ENCODE results near the gene GSTO1. TPM values are rescaled to one million over a fixed set of nuclear protein-coding genes. Genes with fewer than 3 reads are reported as not detected.

GSTO1 gene
- total RNA-seq (36.4 and 37.7 TPM in 2 replicates), polyA plus RNA-seq (29.1 and 30.1 TPM in 2 replicates), polyA minus RNA-seq (7.5 and 13.3 TPM in 2 replicates)
- total RNA-seq (2013): 57.6 TPM

DNA sequence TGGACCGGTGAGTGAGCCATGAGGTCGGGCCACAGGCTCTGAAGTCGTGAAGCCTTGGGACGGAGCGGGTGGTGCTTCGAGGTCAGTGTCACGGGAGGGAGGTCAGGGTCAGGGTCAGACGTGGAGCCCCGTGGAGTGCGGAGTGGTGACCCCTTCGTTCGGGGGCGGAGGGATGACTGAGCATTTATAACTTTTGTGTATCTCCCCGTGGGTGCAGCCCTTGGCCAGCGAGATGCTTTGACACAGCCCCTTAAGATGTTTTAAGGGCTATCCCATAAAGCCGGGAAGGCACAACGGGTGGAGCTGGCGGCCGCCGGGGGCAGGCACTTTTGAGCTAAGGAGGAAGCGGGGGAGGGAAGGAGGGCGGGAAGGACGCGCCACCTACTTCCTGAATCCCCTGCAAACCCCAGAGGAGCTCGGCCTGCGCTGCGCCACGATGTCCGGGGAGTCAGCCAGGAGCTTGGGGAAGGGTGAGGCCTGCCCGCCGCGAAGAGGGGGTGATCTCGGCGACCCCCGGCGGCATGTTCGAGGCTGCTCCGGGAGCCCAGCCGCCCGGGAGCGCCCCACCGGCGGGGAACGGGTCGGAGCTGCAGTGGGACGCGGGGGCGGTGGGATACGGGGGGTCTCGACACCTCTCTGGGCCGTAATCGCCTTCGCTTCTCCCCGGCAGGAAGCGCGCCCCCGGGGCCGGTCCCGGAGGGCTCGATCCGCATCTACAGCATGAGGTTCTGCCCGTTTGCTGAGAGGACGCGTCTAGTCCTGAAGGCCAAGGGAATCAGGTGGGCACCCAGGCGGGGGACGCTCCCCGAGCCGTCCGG, at the start of gene GSTO1:
GSTO1 (plus strand) TSS at position 400 of the 818 bp plus-strand sequence; CDS start at position 437, 37 bp downstream.
- H3K27ac Mint-ChIP-seq: peak within 1 kb of the TSS; percentile 97
- H3K79me2 ChIP-seq (ENCODE audit: control insufficient read depth, insufficient read depth, low read length): peaks cover 33% of the 10 kb centered on the region
- H3K9ac ChIP-seq (ENCODE audit: low read length): peak within 1 kb of the TSS; percentile 85
- DNase-seq: peak; percentile 68
- H2AFZ ChIP-seq (ENCODE audit: insufficient read depth, low read depth, low read length, poor library complexity, severe bottlenecking): peak within 1 kb of the TSS; percentile 92
- intact Hi-C loops (cut with micrococcal nuclease): loop anchor here (1.0 kb wide), 2 partner anchors 14 to 22 kb away; partner anchors contain the start of gene CFAP43
- CTCF ChIA-PET: interaction anchor here (1.0 to 5.0 kb wide), 7 partner anchors 15 to 542 kb away, joined by 3 to 39 read pairs (median 4); partner anchors contain the start of genes CFAP58, GSTO2 and SFR1
- no peaks in the 10 kb centered on the region for H3K9me3 ChIP-seq (ENCODE audit: control extremely low read depth in 1 of 3, control insufficient read depth in 2 of 3, insufficient read depth in 1 of 3, low read length in 2 of 3)
- peaks cover 13% of the 10 kb centered on the region for H3K27me3 Mint-ChIP-seq
- H3K27ac ChIP-seq (ENCODE audit: low read length in 2 of 2): peak within 1 kb of the TSS; percentile 65 to 82
- ATAC-seq (ENCODE audit: low read depth): peak; percentile 87
- H3K4me3 Mint-ChIP-seq: peak within 1 kb of the TSS; percentile 99
- H3K9me3 Mint-ChIP-seq (ENCODE audit: insufficient read depth): no peaks in the 10 kb centered on the region
- peak within 1 kb of the TSS; percentile 78 for H3K4me2 ChIP-seq (replicated peaks; ENCODE audit: low read depth, low read length, poor library complexity, severe bottlenecking)
- H3K4me3 ChIP-seq (ENCODE audit: control extremely low read depth in 1 of 5, extremely low read depth in 1 of 5, insufficient read depth in 1 of 5, low read depth in 2 of 5, low read length in 4 of 5): peak within 1 kb of the TSS; percentile 87 to 95 (median 92)
- peaks cover 48% of the 10 kb centered on the region for H3K4me1 Mint-ChIP-seq
- H3K36me3 ChIP-seq (replicated peaks in 1 of 2; ENCODE audit: control extremely low read depth in 1 of 2, control insufficient read depth in 1 of 2, extremely low read depth in 1 of 2, insufficient read depth in 2 of 2, low read length in 1 of 2): peaks cover 0 to 21% of the 10 kb centered on the region in 2 experiments
- TF ChIP-seq, protein P1, sequence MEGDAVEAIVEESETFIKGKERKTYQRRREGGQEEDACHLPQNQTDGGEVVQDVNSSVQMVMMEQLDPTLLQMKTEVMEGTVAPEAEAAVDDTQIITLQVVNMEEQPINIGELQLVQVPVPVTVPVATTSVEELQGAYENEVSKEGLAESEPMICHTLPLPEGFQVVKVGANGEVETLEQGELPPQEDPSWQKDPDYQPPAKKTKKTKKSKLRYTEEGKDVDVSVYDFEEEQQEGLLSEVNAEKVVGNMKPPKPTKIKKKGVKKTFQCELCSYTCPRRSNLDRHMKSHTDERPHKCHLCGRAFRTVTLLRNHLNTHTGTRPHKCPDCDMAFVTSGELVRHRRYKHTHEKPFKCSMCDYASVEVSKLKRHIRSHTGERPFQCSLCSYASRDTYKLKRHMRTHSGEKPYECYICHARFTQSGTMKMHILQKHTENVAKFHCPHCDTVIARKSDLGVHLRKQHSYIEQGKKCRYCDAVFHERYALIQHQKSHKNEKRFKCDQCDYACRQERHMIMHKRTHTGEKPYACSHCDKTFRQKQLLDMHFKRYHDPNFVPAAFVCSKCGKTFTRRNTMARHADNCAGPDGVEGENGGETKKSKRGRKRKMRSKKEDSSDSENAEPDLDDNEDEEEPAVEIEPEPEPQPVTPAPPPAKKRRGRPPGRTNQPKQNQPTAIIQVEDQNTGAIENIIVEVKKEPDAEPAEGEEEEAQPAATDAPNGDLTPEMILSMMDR (IDR thresholded peaks at IDR 0.05): no peak
- TF ChIP-seq EZH2 (IDR thresholded peaks at IDR 0.05; ENCODE audit: borderline replicate concordance, insufficient read depth, low read depth, low read length, poor library complexity, severe bottlenecking): no peak
- peaks cover 0 to 4% (median 0%) of the 10 kb centered on the region in 4 experiments for H3K27me3 ChIP-seq (replicated peaks in 1 of 4; ENCODE audit: control extremely low read depth in 1 of 4, control insufficient read depth in 3 of 4, insufficient read depth in 4 of 4, low read length in 3 of 4)
- H4K20me1 ChIP-seq (ENCODE audit: control insufficient read depth, insufficient read depth, low read length, poor library complexity, severe bottlenecking): peaks cover 3% of the 10 kb centered on the region
- H3K4me1 ChIP-seq (ENCODE audit: control insufficient read depth in 2 of 2, insufficient read depth in 2 of 2, low read length in 2 of 2): peaks cover 13 to 14% of the 10 kb centered on the region in 2 donors
- POLR2A ChIA-PET: interaction anchor here (1.3 kb wide), 1 partner anchor 15 kb away, joined by 4 read pairs; the partner anchor contains the start of gene GSTO2
- WGBS (ENCODE audit: insufficient coverage): under 1% methylated on average over 65 of the region's 69 CpGs

DNA sequence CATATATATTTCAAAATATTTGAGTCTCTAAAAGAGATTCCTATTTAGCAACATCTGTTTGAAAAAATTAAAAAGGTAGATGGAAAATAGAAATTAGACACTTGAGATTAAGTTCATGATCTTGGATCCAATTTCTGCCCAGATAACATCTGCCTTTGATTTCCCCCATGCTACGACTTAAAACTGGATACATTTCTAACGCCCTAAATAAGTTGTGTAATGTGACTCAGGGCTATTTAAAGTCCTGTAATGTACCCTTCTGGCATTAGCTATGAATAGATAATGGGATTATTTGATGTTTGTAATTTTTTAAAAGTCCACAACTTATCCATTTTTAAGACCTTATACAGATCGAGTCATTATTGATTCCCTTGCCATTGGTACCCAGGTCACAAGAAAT, 46.0 kb upstream of the GSTO1 start:
- Mint-ChIP-seq H3K9me3 (ENCODE audit: insufficient read depth) (no peaks in the 10 kb centered on the region), H3K4me3 (no peak overlapping the region), H3K27ac (no peak overlapping the region), H3K4me1 (no peaks in the 10 kb centered on the region), H3K27me3 (peaks cover 45% of the 10 kb centered on the region)
- ChIA-PET CTCF (no interaction called here), POLR2A (no interaction called here)
- H3K9ac ChIP-seq (ENCODE audit: low read length): no peak overlapping the region
- no CpG with 5 or more reads among the region's 3 CpGs for WGBS (ENCODE audit: insufficient coverage)
- H3K4me3 ChIP-seq (ENCODE audit: control extremely low read depth in 1 of 5, extremely low read depth in 1 of 5, insufficient read depth in 1 of 5, low read depth in 2 of 5, low read length in 4 of 5): no peak overlapping the region
- H2AFZ ChIP-seq (ENCODE audit: insufficient read depth, low read depth, low read length, poor library complexity, severe bottlenecking): no peak overlapping the region
- DNase-seq: no peak
- H3K4me2 ChIP-seq (replicated peaks; ENCODE audit: low read depth, low read length, poor library complexity, severe bottlenecking): no peak overlapping the region
- TF ChIP-seq, protein P1 (IDR thresholded peaks at IDR 0.05): no peak
- no peak for TF ChIP-seq EZH2 (IDR thresholded peaks at IDR 0.05; ENCODE audit: borderline replicate concordance, insufficient read depth, low read depth, low read length, poor library complexity, severe bottlenecking)
- H3K4me1 ChIP-seq (ENCODE audit: control insufficient read depth in 2 of 2, insufficient read depth in 2 of 2, low read length in 2 of 2): no peaks in the 10 kb centered on the region
- H4K20me1 ChIP-seq (ENCODE audit: control insufficient read depth, insufficient read depth, low read length, poor library complexity, severe bottlenecking): no peaks in the 10 kb centered on the region
- no peaks in the 10 kb centered on the region for H3K79me2 ChIP-seq (ENCODE audit: control insufficient read depth, insufficient read depth, low read length)
- H3K9me3 ChIP-seq (ENCODE audit: control extremely low read depth in 1 of 3, control insufficient read depth in 2 of 3, insufficient read depth in 1 of 3, low read length in 2 of 3): no peaks in the 10 kb centered on the region
- H3K27ac ChIP-seq (ENCODE audit: low read length in 2 of 2): no peak overlapping the region
- ATAC-seq (ENCODE audit: low read depth): no peak
- no peaks in the 10 kb centered on the region for H3K36me3 ChIP-seq (replicated peaks in 1 of 2; ENCODE audit: control extremely low read depth in 1 of 2, control insufficient read depth in 1 of 2, extremely low read depth in 1 of 2, insufficient read depth in 2 of 2, low read length in 1 of 2)
- intact Hi-C loops (cut with micrococcal nuclease): loop anchor here (1.0 to 5.0 kb wide), 2 partner anchors 306 to 320 kb away; no protein-coding TSS in a partner anchor
- peaks cover 0 to 6% (median 0%) of the 10 kb centered on the region in 4 experiments for H3K27me3 ChIP-seq (replicated peaks in 1 of 4; ENCODE audit: control extremely low read depth in 1 of 4, control insufficient read depth in 3 of 4, insufficient read depth in 4 of 4, low read length in 3 of 4)
